Stomach (tissue), 4 donors: Measurements from ENCODE around the gene BSN.

Source experiments
- EP300 ChIP-seq: sonication (generic); formaldehyde crosslinking; IDR thresholded peaks from one replicate; pipeline ENCODE4 v1.6.1; 2017; ENCODE audit warnings: antibody characterized with exemption
- POLR2A ChIP-seq, 4 donors: fragments of 450-650 bp; IDR thresholded peaks; one replicate each; pipeline ENCODE4 v1.6.1; 2016; ENCODE audit warnings: antibody characterized with exemption in 4 of 4, control low read depth in 2 of 4, mild to moderate bottlenecking in 1 of 4, moderate library complexity in 1 of 4
- POLR2AphosphoS5 ChIP-seq, 3 donors: sonication (generic); formaldehyde crosslinking; IDR thresholded peaks; one replicate each; pipeline ENCODE4 v1.6.1; 2016; ENCODE audit warnings: antibody characterized with exemption in 3 of 3
- TF ChIP-seq, protein P1 (sequence below), 7 experiments: fragments of 450-650 bp in 4 of 7; fragments of 200-600 bp in 3 of 7; sonication (generic) in 3 of 7; IDR thresholded peaks; one replicate each; pipeline ENCODE4 v1.5.1; 2016 to 2019; ENCODE audit warnings: antibody characterized with exemption in 7 of 7, control low read depth in 2 of 7, mild to moderate bottlenecking in 1 of 7

DNA sequence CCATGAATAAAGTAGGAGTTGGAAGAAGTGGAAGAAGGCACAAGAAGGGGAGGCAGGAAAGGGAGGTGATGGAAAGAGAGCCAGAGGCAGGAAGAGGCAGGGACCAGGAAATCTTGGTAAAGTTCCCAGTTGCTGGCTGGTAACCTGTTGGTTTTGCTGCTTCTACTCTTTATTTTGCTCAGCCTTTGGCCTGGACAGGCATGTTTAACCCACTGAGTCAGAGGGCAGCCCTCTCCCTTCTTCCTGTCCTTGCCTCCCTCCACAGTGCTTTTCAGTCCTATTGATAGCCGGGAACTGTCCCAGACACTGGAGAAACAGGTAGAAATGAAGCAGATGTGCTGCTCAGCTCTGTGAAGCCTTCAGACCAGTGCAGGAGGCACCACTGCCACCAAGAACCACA, 76.5 kb downstream of the BSN start:
- TF ChIP-seq, protein P1, sequence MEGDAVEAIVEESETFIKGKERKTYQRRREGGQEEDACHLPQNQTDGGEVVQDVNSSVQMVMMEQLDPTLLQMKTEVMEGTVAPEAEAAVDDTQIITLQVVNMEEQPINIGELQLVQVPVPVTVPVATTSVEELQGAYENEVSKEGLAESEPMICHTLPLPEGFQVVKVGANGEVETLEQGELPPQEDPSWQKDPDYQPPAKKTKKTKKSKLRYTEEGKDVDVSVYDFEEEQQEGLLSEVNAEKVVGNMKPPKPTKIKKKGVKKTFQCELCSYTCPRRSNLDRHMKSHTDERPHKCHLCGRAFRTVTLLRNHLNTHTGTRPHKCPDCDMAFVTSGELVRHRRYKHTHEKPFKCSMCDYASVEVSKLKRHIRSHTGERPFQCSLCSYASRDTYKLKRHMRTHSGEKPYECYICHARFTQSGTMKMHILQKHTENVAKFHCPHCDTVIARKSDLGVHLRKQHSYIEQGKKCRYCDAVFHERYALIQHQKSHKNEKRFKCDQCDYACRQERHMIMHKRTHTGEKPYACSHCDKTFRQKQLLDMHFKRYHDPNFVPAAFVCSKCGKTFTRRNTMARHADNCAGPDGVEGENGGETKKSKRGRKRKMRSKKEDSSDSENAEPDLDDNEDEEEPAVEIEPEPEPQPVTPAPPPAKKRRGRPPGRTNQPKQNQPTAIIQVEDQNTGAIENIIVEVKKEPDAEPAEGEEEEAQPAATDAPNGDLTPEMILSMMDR (IDR thresholded peaks at IDR 0.05), result no peak
- TF ChIP-seq POLR2AphosphoS5 (IDR thresholded peaks at IDR 0.05), result no peak
- no peak for TF ChIP-seq EP300
- no peak for TF ChIP-seq POLR2A (IDR thresholded peaks at IDR 0.05)
